Embryonic facial prominence (tissue), 1 donor: ENCODE results near the gene EXOC4.

Source experiments
- DNase-seq: peaks from one replicate; pipeline ENCODE4 v3.0.0-alpha.2; 2016; ENCODE audit errors: extremely low spot score

Gene EXOC4

DNA sequence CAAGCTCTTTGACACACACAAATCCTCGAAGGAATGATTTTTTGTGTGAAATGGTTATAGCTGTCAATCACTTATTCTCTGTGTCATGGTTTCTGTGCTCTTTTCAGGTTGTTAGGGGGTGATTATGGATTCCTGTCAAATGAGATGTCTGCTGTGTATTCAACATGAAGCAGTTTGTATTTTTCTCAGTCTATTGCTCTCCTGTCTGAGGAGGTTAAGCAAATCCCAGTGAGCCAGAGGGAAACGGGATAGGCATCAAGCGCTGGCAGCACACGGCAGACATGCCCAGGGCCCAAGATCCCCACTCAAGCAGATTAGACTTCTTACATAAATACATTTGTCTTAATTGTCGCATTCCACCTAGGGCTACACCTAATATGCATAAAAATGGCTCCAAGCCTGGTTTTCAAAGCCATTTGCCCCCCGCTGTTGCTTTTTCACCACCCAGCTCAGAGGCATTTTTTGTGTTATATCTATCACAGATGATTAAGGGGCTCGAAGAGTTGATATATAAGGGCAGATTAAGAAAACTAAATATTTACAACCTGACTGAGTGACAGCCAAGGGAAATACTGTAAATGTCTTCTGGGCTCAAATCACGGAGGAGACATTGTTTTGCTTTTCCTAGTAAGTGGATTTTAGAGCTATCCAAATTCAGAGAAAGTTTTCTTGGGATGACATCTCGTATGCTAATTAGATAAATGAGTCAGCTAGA is 681.5 kb downstream of the EXOC4 start:
- DNase-seq: no peak

DNA sequence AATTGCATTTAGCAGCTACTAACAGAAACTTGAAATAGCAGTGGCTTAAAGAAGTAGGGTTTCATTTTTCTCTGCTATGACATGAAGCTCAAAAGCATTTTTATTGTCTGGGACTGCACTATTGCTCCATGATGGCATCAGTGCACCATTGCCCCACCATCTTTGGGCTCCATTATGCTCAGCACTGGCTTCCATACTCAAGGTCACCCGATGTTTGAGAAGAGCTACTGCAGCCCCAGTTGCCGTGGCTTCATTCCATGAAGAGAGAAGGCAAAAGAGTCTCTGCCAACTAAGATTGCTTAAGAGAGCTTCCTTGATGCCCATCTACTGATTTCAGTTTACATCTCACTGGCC is 682.1 kb downstream of the EXOC4 start:
- no peak for DNase-seq

DNA sequence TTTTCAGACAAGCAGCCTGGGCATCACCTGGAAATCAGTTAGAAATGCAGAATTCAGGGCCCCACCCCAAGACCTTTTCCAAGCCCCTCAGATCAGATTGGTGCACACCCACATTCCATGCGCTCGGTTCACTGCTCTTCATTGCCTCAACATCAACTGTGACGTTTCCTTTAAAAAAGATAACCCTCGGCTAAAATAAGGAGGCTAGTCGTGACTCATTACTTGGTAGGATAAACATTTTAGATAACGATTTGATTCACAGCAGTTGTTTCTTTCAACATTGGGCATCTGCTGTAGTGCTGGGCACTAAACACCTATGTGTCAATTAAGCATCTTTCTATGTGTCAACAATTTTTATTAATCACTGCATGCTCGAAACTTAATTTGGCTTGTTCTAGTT is 683.2 kb downstream of the EXOC4 start:
- no peak for DNase-seq

DNA sequence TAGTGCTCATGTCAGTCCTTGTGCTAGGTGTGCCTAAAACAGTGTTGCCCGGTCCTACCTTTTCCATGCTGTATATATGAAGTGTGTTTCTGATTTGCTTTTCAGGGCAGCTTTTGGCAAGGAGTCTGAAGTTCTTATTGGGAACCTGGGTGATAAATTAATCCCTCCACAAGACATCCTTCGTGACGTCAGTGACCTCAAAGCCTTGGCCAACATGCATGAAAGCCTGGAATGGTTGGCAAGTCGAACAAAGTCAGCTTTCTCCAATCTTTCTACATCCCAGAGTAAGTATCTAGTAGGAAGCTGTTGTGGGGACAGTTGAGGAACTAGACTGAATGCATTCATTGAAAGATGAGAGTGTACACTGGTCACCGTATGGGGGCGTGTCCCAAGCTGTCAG is 684.9 kb downstream of the EXOC4 start:
- no peak for DNase-seq

DNA sequence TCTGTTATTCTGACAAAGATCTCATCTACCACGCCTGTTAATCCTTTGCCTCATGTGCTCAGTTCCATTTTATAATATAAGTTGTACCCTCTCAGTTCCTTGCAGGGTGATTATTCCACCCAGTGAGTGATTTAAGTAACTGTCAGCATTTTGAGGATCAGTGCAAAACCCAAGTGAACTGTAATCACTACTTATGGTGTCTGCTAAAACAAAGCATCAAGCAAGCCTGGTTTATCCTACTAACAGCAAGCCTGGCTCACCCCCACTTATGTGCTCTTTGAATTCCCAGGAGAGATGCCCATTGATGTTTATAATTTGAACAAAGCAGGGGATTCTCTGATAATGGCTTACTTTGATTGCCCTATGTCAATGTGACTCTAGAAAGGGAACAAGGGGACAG is 687.5 kb downstream of the EXOC4 start:
- DNase-seq: no peak

DNA sequence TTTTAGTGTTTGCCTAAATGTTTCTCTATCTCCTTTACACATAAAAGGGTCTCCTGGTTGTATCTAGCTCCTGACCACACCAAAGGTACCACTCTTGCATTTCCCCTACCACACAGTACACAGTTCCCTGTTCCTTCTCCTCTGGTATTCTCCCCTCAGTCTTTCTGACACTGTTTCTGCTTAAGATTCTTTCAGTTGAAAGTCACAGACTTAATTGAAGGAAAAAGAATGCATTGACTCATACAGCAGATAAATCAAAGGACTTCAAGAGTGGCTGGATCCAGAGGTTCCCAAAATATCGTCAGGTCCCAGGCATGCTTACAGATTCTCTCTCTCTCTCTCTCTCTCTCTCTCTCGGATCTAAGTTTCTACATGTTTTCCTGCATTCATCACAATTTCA is 688.6 kb downstream of the EXOC4 start:
- DNase-seq: no peak

DNA sequence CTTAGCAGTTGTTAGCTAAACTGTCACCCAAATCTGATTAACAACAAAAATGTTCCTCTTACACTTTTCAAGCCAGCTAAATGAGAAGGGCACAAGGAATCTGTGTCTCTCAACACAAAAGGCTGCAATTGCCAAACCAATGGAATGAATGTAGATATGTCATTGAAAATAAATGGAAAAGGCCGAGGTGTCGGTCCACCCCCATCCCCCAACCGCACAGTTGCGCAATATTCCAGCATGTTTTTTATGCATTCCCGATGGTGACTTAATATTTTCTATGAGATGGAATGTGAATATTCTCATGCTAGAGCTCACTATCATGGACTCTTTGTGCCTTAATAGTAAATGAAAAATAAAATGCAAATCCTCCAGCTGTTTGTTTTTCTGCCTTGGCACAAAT is 692.6 kb downstream of the EXOC4 start:
- DNase-seq: no peak

DNA sequence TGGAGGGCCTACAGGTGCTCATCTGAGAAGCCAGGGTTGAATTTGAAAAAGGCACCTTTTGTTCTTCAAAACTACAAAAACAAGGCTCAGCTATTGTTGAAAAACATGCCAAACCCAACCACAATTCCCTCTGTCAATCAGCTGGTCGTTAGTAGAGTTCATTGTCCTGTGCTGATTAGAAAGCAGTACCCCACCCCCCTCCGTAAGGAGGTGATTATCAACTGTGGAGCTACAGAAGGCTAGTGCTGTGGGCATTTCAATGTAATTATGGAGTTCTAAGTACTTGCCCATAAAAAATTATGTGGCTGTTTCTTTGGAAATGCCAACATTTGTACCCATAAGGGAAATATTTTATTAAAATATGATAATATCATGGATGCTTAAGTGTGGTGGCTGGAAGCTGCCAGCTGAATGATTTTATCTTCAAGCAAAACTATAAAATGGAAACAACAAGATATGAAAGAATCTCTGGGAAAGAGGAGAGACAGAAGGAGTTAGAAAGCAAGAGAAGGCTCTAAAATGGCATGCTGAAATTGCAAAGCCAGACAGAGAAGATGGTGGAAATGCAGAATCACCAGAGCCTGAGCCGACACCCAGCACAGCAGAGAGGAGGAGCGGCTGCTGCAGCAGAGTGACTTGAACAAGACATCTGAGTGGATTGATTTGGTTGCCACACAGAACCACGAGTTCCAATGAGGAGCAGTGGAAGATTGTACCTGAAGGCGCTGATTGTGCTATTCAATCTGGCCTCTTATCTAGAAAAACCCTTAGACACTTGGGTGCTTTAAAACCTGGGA is 694.8 kb downstream of the EXOC4 start:
- DNase-seq: no peak

DNA sequence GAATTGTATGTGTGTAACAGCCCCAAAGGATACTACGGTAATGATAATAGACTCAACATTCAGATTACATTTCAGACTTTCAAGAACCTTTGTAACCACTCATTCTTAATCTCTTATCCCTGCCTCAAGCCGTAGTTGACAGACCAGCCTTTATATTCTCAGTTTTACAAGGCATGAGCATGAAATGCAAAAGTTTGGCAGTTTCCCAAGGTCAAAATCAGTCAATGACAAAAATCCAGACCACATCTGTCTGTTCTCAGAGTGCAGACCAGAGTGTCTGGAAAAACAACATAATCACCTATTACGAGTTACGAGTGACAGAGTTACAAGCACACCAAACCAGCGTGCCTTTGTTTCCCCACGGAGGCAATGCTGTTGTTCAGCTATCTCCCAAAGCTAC is 695.7 kb downstream of the EXOC4 start:
- DNase-seq: no peak

DNA sequence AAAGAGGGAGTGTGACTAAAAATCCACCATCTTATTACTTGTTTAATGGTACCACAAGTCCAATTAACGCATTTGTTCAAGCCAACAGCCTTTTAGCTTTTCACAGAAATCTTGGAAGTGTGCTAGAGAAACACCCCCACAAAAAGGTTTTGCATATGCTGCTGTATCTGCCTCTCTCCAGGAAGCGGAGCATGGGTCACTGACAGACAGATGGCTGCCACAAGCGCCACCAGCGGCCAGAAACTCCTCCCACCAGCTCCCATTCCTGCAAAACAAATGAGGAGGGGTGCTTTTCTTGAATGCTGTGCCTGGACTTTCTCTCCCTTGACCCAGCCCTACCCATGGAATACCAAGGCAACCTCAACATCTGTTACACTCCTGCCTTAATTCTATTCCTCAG is 698.0 kb downstream of the EXOC4 start:
- no peak for DNase-seq

DNA sequence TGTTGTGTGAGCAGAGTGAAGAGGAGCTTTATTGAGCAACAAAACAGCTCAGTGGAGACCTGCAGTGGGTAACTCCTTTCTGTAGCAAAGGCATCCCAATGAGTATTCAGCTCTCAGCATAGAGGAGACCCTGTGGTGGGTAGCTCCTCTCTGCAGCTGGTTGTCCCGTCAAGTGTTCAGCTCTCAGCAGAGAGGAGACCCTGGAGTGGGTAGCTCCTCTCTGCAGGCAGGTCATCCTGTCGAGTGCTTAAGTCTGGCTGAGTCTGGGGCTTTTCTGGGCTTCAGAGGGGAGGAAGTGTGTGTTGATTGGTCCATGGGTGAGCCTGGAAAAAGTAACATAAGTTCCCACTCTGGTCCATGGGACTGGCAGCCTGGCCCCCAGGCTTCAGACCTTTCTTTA is 702.3 kb downstream of the EXOC4 start:
- no peak for DNase-seq

DNA sequence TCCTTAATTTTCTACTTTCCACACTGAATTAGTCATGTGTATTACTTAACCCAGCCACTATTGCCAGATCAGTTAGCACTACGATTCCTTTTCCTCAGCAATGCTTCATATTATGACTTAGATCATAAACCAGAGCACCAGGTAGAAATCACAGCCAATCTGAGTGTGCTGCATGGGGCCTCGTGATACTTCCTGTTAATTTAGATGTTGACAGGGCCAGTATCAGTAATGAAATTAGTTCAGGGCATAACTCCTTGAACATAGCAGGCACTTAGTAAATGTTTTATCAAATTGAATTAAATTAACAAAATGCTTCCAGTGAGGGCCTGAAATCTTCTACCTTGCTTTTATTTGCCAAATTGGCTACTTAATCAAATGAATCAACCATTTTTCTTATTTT is 705.0 kb downstream of the EXOC4 start:
- DNase-seq: no peak

DNA sequence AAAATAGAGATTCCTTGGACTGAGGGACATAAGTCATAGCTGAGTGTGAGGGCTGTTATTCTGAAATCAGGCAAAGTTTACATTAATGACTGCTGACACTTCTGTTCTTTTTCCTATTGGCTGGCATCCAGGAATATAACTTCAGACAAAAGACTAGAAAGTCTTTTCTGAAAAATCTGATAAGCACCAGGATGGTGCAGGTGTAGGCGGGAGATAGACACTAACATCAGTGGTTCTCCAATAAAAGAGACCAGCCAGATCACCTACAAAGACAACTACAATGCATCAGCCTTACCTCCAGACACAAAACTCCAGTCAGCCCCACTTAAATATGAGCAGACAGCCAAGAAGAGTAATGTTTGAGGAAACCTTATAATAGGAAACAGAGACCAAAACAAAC is 705.9 kb downstream of the EXOC4 start:
- DNase-seq: no peak

DNA sequence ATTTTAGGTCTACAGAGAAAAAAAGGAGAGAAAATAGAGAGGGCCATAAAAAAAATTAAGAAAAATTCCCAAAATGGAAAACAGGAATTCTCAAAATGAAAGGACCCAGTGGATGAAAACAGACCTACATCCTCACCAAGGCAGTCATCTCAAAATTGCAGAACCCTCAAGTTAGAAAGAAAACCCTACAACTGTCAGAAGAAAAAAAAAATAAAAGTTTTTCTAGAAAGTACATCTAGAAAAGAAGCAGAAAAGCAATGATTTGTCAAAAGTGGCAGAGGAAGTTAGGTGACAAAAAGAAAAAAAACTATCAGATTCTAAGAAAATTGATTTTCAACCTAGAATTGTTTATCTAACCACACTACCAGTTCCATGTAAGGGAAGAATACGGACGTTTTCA is 706.6 kb downstream of the EXOC4 start:
- DNase-seq: no peak

DNA sequence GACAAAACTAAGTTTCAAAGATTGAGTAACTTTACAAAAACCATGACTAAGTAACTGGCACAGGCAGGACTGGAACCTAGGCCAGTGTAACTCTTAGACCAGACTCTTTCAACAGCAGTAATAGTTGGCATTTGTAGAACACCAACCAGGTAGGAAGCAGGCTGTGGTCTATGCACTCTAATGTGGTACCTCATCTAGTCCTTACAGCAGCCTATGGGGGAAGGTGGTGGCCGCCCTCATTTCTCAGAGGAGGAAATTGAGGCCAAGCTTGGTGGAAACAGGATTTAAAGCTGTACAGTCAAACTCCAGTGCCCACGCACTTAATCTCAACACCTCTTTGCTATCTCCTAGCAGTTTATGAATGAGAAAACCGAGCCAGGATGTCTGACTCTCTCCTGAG is 708.8 kb downstream of the EXOC4 start:
- no peak for DNase-seq

DNA sequence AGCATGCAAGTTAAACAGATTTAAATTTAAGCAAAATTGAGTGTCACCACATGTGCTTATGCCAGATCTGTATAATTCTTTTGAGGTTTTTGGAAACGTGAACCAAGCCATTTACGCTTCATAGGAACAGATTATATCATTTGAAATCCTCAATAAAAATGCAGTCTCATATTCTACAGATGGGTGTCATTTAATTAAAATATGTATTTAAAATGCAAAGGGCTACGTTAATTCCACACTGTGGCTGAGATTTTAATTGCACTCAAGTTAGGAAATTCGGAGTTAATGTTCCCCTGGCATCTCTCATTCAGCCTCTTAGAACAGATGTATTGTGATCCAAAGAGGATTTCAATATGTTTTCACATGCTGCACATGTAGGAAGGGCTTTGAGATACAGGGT is 709.8 kb downstream of the EXOC4 start:
- no peak for DNase-seq

DNA sequence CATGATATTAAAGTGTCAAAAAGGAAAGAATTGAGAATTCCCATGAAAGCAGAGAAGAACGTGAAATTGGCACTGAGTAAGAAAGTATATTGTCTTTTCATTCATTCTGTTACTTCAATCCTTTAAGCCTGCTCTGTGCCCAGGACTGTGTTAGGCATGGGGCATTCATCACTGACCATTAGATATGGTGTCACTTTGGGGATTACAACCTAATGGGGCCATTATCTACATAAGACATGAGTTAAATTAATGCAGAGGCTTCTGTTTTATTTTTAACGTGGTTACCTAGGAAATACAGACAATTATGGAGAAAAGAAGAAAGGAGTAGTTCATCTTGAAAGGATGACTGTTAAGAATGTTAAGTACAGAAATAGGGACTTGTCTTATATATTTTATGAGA is 710.8 kb downstream of the EXOC4 start:
- no peak for DNase-seq

DNA sequence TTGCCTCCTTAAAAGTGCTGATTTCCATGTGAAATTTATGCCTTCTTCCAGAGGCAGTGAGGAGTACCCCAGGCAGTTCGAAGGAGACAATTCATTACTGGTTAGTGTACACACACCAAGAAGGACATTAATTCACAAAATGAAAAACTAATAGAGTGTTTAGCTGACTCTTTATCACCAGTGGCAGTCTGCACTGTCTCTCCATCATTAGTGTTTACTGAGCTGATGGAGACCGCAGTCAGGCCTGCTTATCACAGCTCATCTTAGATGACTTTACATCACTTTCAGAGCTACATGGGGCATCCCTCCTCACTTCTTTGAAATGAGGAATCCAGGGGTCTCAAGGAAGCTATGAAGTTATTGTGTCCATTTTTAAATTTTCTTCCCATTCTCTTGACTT is 718.7 kb downstream of the EXOC4 start:
- no peak for DNase-seq

DNA sequence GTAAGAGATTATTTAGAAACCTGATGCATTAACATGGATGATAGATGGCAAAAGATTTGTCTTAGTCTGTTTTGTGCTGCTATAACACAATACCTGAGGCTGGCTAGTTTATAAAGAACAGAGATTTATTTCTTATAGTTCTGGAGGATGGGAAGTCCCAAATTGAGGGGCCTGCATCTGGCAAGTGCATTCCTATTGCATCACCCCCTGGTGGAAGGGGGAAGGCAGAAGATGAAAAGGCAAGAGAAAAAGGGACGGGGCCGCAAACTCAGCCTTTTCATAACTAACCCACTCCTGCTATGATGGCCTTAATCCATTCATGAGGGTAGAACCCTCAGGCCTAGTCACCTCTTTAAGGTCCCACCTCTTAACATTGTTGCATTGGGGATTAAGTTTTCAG is 720.8 kb downstream of the EXOC4 start:
- no peak for DNase-seq

DNA sequence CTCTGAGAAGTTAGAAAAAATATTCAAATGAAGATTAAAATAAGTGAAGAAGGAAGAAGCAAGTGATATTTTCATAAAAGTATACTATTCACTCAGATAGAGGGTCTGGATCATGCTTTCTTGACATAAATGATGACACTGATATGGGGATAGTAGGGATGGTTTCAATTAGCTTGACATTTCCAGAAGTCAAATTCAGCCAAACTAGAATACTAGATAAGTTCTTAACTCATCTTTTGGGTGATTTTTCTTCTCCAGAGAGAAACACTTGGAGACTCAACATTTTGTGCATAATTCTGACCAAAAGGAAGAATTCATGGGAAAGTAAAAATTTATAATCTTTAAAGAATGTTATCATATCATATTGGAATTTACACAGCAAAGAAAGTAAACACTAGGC is 722.3 kb downstream of the EXOC4 start:
- no peak for DNase-seq

DNA sequence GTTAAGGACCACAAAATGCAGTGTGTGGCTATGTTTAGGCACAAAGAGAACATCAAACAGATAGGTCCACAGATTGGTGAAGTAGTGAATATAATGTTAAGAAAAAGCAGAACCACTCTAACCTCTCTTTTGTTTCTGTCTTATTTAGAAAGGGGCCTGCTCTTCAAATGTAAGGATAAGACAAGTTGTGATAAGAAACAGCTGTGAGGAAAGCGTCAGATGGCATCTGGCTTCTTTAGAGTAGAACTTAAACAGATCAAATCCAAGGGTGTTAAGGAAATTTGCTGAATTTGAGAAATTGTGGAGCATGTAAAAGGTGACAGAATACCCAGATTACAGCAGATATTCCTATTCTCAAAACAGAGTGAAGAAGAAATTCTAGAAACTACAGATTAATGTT is 723.3 kb downstream of the EXOC4 start:
- no peak for DNase-seq

DNA sequence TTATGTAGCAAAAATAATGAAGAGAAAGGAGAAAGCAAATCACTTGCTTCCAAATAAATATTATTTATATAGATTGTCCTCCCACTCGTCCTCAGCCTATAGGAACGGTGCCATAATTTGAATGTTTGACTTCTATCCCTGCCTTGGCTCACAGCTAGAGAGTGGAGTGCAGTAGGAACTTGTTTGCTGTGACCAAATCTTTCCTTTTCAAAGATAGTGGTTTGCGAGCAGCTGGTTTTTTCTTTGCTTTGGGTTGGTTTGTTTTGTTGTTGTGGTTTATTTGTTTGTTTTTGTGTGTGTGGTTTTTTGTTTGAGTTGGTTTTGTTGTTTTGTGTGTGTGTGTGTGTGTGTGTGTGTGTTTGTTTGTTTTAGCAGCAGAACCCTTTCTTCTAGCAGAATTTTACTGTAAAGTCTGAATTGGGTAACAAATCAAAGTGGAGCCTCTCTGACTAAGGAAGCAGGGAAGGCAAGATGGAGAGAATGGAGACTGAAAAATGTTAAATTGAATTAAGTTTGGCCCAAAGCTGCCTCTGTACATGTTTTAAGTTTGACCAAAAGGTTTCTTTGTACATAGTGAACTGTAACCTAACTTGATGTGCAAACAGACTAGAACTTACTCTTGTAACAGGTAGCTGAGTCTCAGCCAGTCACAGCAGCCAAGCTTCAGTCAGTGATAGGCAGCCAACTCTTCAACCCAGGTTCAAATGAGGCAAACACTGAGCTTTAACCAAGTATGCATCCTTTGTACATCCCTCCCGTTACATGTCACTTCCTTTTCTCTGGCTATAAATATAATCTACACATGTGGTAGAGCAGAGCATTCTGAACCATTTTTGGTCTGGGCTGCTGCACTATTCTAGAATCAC is 724.8 kb downstream of the EXOC4 start:
- no peak for DNase-seq
